ENCODE measurements around the gene SPDEF.

The SPDEF gene

GRCh38 chr6:34562350-34562749 lies 6.2 kb upstream of the SPDEF start:
- DNase-seq, result no peak

GRCh38 chr6:34561227-34561530 lies 5.0 kb upstream of the SPDEF start:
- DNase-seq, result no peak

DNA sequence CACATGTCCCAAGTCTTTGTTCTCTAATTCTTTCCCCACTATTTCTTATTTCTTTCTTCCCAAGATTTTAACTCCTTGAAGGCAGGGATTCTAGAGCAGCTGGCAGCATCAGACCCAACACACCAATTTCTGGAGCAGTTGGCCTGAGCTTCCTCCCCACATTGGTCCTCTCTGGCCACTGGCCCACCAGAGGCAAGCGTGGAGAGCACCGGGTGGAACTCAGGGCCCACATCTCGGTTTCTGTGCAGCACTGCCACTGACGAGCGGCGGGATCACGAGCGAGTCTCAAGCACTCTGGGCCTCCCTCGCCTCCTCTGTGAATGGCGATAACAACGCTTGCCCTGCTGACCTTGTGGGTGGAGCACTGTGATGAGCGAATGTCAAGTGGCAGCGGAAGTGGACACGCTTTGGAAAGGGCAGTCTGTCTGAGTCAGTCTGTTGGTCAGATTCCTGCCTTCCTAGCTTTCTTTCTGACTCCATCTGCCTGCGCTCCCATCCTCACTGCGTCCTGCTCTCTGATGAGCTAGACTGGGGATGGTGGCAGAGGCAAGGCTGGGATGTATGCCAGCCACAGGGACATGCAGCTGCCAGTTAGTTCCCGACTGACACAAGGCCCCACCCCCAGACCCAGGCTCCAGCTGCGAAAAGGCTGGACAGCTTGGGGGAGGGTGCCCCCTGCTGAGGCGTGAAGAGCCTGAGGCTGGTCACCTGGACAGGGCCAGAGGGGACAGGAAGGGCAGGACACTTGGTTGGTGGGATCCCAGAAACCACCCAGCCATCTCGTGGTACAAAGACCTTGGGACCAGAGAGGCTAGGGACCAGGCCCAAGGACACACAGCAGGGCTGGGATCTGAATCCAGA lies 4.5 kb upstream of the SPDEF start:
- no peak for DNase-seq

DNA sequence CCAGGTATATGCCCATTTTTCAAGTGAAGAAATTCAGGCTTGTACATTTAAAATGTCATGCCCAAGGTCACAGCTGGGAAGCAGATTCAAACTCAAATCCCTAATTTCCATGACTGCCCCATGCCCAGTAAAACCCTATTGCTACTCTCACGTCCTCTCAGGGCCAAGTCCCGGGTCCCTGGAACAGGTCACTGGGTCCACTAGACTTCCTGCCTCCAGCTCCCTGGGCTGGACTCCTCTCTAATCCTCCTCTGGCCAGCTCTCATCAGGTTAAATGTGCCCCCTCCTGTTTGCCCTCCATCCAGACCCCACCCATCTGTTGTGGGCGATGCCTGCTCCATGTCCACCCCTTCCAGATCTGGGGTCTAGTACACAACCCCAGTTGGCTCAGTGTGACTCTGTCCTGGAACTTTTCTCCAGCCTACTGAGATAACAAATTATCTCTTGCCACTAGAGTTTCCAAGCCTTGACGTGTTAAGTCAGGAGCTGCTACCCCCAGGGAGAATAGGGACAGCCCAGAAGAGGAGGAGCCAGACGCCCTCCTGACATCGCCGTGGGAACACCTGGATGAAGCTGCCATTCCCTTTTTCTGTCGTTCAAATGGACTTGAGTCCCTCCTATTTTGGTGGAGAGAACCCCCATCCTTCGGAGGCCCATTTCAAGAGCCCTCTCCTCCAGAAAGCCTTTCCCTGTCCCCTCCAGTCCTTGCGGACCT lies 3.7 kb upstream of the SPDEF start:
- no peak for DNase-seq

- no peak for DNase-seq
Observed at GRCh38 chr6:34558172-34558714, 2.1 kb upstream of the SPDEF start.

DNA sequence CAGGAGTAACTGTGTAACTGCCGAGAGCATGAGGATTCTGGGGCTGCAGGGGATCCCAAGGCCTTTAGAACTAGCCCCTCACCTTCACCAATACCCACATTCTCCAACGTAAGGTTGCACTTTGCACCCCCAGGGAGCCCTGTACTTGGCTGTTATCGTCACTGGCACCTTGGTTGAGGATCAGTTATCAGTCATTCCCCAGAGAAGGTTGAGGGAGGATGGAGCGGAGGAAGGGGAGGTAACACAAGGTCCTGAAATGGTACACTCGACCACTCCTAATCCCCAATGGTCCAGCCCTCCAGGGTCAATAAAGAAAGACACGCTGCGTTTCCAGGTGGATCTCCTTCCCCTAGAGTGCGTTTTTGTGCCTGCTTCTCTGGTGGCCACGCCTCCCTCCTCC lies 1.1 kb upstream of the SPDEF start:
- DNase-seq, result no peak

- DNase-seq, result no peak
Observed at GRCh38 chr6:34556493-34556892, 364 bp upstream of the SPDEF start.

GRCh38 chr6:34555328-34555727 lies 801 bp downstream of the SPDEF start:
- DNase-seq, result no peak

DNA sequence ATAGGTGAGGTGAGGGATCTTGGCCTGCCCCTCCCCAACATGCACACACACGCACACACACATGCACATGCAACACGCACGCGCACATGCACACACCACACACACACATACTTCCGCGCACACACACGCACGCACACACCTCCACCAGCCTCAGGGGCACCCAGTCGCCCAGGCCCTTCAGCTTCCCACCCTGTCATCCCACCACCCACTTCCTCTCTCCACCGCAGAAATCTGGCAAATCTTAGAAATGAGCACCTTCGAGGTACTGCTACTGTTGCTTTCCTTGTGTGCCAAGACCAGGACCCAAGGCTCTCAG lies 1.2 kb downstream of the SPDEF start:
- DNase-seq, result no peak

- no peak for DNase-seq
Observed at GRCh38 chr6:34554291-34555006, 1.7 kb downstream of the SPDEF start.

DNA sequence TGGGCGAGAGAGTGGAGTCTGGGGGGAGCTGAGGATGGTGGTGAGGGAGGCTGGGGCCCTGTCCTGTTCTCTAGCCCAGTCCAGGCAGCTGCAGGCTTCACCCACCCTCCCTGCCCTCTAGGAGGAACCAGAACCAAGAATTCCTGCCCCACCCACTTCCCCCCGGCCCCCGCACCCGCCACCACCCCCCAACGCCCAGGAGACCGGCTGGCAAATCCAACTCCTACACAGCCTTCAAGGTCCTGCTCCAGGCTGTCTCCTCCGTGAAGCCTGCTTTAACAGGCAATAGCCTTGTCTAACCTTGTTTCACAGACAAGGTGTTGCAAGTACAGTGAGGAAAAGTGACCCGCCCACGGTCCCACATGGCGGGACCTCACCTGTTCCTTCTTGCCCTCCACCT lies 2.4 kb downstream of the SPDEF start:
- no peak for DNase-seq

GRCh38 chr6:34553146-34553545 lies 3.0 kb downstream of the SPDEF start:
- no peak for DNase-seq

GRCh38 chr6:34552620-34553019 lies 3.5 kb downstream of the SPDEF start:
- DNase-seq, result no peak

DNA sequence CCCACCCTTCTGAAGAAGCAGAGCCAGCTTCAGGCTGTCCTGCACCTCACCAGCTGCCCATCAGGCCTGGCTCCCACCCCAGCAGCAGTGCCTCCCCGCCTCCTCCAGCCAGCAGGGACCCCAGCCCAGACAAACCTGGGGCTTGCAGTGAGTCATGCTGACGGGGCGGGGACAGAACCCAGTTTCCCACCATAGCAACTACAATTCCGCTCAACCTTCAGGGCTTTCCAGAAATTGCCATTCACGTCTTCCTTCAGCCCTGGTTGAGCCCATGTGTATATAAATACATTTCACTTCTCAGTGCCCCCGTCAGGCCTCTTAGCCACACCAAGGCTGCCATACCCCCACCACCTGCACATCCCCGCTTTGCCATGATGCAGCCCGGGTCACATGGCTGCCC lies 4.4 kb downstream of the SPDEF start:
- no peak for DNase-seq

- no peak for DNase-seq
Observed at GRCh38 chr6:34549804-34550202, 6.3 kb downstream of the SPDEF start.

DNA sequence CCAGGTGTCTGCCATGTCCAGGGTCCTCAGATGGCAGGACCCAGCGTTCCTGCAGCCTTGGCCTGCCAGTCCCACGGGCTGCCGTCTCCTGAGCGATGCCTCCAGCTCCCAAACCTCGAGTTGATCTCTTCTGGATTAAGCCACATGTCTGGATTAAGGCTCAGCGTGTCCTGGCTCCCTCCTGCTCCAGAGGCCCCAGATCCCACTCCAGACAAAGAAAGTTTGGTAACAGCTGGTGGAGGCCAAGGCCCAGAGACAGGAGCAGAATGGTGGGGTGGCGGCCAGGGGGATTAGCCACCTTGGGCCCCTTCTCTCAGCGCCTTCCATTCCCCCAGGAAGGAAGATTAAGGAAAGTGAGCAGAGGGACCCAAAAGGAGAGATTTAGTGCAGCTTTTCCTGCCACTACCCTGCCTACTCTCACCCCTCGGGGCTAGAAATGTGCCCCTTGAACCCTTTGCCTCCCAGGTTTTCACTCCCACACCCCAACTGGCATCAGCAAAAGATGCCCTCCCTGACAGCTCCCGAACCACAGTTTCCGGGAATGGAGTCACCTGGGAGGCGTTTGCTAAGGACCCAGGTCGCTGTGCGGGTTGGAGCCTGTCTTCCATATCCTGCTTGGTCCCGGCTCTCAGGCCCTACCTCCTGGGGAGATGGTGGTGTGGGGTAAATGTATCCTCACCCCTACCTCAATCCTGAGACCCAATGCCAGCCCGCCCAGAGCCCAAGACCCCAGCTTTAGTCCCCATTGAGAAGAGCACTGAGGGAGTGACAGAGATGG lies 6.9 kb downstream of the SPDEF start:
- DNase-seq, result no peak

- no peak for DNase-seq
Observed at GRCh38 chr6:34547701-34548644, 8.2 kb downstream of the SPDEF start.

GRCh38 chr6:34546551-34547321 lies 9.4 kb downstream of the SPDEF start:
- DNase-seq, result peak; percentile 71

DNA sequence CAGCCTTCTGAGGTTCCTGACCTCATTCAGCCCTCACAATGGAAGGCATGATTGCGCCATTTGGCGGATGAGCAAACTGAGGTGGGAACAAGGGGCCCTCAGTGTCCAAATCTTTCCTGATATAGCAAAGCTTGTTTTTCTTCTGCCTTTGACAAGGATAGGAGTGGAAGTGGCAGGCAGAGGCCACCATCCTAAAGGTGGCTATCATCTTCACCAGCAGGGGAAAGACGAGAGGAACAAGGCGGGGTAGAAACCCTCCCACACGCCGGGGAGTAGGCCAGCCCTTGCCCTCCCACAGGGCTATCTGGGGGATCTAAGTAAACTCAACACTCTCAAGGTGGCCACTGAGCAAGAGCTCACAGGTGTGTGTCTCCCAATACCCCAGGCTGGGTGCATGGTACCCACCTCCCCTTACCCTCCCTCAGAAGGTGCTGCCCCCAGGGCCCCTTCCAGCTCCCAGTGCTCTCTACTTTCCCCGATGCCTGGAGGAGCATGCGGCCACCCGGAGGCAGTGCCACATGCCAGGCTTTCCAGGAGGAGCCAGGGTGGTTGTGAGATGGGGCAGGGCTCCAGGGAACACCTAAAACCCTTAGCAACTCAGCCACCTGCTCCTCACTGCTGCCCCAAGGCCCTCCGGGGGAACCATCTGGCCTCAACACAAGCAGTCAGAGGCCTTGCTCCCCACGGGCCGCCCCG lies 11.2 kb downstream of the SPDEF start:
- DNase-seq, result no peak

- no peak for DNase-seq
Observed at GRCh38 chr6:34544052-34544604, 12.0 kb downstream of the SPDEF start.
